NCI-H1105 (cell line): ENCODE results near the gene CARM1.
A peak's percentile ranks its signal among the peaks of the same experiment; 100 is the strongest.
"Not testable (repeated sequence)": the region's sequence is repeated elsewhere in the genome, so short reads cannot be mapped to it uniquely, and the experiment has no call there.

Experiments
- DNase-seq: peaks from one replicate; lab custom pipeline; 2025; lab: John Stamatoyannopoulos, UW

CARM1 gene

DNA sequence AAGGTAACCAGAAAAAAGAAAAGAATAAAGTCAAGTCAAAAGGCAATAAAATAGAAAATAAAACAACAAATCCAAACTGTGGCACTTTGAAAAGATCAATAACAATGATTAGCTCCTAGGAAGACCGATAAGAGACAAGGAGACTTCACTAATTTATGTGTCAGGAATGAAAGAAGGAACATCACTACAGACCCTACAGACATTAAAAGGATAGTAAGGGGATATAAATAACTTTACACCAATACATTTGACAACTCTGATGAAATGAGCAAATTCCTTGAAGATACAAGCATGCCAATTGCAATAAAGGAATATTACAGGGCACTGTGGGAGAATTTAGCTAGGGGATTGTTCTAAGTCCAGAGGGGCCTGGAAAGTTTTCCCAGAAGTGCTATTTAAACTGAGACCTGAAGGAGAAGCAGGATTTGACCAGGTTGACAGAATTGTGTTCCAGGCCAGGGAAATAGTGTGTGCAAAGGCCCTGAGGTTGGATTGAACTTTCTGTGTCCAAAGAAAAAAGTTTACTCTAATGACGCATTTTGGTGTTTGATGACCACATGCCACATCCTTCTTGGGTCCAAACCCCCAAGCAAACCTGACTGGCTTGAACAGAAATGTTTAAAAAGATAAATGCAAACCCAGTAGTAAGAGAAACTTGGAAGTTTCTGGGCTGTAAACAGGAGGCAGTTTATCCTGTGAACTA, 24.7 kb upstream of the CARM1 start:
- DNase-seq = no peak

DNA sequence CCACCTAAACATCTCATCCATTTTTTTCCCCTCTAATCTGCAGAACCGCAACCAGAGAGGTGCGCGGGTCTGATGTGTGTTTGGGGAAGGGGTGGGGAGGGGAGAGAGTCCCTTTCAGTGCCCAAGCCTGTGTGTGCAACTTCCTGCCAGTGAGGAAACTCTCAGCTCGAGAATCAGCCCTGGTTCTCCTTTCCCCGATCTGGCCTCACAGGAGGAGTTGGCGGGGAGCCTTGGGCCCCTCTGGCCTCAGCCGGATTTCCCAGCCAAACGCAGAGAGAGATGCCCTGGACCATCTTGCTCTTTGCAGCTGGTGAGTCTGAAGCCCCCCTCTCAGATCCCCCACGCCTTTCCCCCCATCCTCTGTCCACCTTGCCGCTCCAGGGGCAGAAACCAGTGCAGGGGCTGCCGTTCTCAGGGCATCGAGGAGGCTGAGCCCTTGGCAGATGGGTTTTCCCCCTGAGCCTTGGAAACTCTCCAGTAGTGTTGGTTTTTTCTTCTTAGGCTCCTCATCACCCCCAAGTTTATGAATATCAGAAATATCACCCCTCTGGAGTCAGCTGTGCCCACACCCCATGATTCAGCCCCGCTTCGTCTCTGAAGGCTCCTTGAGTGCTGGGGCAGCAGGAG, 23.0 kb upstream of the CARM1 start, which contains the start of gene C19orf38:
Gene C19orf38 (plus strand): TSS at position 186 of the 627 bp plus-strand sequence. CDS start 94 bp downstream, at position 280.
- DNase-seq = no peak

DNA sequence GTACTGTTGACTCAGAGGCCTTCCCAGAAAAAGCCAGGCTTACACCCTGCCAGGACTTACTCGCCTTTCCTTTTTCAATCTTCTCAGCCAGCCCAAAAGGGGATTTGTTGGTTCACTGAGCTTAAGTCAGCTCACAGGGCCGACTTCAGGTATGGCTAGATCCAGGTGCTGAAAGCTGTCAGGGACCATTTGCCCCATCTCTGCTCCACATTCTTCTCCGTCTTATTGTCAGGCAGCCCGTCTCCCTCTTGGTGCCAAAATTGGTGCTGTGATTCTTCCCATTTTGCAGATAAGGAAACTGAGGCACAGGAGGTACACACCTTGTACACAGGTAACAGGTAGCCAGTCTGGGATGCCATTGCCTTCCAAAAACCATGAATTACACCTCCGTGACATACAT, 20.7 kb upstream of the CARM1 start:
- DNase-seq = no peak

DNA sequence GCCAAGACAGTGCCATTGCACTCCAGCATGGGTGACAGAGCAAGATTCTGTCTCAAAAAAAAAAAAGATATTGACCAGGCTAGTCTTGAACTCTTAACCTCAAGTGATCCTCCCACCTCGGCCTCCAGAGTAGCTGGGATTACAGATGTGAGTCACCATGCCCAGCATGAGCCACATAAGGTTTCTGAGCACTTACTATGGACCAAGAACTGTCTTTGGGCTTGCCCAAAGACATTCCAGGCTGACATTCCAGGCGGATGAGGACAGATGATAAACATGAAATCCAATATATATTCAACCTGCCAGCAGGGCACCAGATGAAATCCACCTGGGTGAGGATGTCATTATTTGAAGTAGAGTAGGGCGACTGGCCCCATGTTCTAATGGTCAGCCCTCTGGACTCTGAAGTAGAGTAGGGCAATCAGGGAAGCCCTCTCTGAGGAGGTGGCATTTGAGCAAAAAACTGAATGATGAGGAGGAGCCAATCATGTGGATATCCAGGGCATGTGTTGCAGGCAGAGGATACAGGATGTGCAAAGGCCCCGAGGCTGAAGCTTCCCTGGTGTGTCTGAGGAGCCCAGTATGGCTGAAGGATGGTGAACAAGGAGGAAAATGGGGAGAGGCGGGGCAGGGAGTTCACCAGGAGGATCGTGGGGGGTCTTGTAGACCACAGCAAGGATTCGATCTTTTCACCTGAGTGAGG, 19.1 kb upstream of the CARM1 start:
- no peak for DNase-seq

GRCh38 chr19:10852941-10853340, 18.4 kb upstream of the CARM1 start:
- no peak for DNase-seq

DNA sequence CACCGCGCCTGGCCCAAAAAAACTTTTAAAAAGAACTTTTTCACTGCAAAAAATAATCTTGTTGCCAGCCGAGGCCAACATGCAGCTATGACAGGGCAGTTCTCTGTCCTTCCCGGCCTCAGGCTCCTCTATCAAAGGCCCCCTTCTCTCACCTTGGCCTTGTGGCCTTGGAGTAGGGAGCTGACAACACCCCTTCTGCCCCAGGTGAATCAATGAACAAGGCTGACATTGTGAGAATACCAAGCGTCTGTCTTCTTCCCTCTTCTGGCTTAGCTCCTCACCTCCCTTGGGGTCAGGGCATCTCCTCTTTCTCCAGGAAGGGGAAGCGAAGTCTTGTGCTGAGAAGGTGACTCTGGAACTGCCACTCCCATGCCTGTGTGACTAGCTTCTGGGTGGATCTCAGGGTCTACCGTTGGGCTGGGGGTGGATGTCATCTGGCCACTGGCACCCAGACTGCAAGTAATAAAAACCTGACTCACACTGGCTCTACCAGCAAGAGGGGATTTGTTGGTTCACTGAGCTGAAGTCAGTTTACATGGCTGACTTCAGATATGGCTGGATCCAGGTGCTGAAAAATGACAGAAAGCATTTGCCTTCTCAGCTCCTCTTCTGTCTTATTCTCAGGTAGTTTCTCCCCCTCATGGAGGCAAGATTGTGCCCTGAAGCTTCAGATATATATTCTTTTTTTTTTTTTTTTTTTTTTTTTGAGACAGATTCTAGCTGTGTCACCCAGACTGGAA, 16.8 kb upstream of the CARM1 start:
- DNase-seq = no peak

DNA sequence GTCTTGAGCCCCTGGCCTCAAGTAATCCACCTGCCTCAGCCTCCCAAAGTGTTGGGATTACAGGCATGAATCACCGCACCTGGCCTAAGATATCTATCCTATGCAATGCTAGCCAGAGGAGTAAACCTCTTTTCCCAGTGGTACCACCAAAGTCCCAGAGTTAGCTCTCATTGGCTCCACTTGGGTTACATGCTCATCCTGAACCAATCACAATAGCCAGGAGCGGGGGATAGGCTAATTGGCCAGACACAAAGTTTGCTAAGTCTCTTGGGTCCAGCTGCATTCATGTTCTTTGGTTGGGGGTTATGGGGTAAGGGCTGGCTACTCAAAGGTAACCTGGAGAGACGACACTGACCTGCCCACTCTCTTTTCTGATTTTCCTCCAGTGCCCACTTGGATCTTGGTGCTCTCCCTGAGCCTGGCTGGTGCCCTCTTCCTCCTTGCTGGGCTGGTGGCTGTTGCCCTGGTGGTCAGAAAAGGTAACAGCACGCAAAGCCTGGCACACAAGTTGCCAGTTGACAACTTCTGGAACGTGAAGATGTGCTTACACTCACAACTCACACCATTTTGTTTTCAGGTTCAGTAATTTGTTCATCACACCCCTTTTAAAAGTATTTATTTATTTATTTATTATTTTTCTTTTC, 15.4 kb upstream of the CARM1 start:
- DNase-seq = no peak

DNA sequence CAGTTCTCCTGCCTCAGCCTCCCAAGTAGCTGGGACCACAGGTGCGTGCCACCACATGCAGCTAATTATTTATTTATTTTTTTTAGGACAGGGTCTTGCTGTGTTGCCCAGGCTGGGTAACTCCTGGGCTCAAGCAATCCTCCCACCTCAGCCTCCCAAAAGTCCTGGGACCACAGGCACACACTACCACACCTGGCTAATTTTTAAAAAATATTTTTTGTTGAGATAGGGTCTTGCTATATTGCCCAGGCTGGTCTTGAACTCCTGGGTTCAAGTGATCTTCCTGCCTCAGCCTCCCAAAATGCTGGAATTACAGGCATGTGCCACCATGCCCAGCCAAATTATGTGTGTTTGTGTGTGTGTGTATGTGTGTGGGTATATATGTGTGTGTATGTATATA, 14.5 kb upstream of the CARM1 start:
- not testable (repeated sequence) for DNase-seq

DNA sequence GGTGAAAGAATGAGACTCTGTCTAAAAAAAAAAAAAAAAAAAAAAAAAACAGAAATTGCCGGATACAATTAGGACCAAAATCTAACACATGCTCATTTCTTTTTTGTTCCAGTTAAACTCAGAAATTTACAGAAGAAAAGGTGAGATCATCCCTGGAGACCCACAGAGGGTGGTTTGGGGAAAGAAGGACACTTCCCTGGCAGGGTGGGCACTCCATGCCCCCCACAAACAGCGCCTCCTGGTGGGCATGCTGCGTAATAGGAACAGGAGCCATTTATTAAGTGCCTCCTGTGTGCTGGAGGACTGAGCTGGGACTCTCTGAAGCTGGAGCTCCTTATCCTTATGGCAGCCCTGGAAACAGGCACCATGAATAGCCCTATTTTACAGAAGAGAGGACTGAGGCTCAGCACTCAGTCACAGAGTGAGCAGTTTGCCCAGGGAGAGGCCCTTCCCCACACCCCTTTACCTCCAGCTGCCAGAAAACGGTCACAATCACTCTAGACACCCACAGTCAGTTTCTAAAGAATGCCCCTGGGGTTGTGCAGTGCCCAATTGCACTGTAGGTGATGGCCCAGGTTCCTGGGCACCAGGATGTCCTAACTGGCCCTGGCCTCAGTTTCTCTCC, 13.0 kb upstream of the CARM1 start:
- no peak for DNase-seq

GRCh38 chr19:10861103-10861651, 10.2 kb upstream of the CARM1 start:
- no peak for DNase-seq

DNA sequence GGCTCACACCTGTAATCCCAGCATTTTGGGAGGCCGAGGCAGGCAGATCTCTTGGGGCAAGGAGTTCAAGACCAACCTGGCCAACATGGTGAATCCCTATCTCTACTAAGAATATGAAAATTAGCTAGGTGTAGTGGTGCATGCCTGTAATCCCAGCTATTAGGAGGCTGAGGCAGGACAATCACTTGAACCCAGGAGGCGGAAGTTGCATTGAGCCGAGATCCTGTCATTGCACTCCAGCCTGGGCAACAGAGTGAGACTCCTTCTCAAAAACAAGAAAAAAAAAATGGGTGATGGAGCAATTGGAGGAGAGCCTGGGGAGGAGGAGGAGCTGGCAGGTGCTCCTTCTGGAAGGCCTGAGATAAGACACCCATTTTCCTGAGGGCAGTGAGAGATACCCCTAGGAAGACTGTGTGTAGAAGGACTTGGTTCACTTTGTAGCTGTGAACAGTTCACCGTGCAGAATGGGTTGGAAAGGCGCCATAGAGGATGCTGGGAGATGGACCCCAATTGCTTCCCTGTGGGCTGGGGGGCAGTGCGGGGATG, 8.7 kb upstream of the CARM1 start:
- no peak for DNase-seq

DNA sequence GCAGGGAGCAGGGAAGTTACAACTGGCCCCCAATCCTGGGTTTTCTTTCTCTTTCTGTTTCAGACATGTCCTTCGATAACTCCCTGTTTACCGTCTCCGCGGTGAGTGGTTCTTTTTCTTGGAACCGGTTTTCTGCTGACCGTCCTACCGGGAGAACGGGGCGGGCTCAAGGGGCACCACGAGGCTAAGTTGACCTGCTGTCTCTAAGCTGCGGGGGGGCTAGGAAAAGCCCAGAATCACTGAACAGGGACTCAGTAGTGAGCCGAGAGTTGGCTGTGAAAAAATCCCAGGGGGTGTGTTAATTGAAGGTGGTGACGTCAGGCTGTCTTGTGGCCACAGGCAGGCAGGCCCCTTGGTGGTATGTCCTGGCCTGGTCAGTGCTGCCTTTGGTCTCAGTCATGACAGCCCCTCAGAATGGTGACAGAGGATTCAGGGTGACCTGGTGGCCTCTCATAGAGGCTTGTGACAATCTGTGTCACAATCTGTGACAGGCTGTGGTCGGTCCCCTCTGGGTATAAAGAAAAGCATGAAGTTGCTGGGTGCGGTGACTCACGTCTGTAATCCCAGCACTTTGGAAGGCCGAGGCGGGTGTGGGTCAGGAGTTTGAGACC, 8.1 kb upstream of the CARM1 start:
- no peak for DNase-seq

DNA sequence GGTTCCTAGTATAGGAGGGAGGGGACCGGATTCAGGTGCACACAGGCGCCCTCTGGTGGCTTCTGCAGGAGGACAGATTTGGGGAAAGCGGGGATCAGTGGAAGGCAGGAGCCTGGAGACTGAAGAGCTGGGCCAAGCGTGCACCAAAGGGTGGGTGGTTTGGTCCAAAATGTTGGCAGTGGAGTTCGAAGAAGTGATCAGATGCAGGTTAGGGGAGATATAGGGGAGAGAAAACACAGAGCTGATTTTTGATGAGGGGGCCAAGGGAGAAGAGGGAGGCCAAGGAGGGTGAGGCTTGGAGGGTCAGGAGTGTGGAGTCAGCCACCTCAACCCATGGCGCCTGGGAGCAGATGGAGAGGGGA, 6.8 kb upstream of the CARM1 start:
- DNase-seq = peak; percentile 70

GRCh38 chr19:10866495-10866894, 4.9 kb upstream of the CARM1 start:
- DNase-seq = no peak

- no peak for DNase-seq
Observed at GRCh38 chr19:10868872-10869547, 2.3 kb upstream of the CARM1 start.

GRCh38 chr19:10869872-10870311, 1.5 kb upstream of the CARM1 start:
- DNase-seq = not testable (repeated sequence)

GRCh38 chr19:10870501-10870954, 825 bp upstream of the CARM1 start:
- DNase-seq = no peak

DNA sequence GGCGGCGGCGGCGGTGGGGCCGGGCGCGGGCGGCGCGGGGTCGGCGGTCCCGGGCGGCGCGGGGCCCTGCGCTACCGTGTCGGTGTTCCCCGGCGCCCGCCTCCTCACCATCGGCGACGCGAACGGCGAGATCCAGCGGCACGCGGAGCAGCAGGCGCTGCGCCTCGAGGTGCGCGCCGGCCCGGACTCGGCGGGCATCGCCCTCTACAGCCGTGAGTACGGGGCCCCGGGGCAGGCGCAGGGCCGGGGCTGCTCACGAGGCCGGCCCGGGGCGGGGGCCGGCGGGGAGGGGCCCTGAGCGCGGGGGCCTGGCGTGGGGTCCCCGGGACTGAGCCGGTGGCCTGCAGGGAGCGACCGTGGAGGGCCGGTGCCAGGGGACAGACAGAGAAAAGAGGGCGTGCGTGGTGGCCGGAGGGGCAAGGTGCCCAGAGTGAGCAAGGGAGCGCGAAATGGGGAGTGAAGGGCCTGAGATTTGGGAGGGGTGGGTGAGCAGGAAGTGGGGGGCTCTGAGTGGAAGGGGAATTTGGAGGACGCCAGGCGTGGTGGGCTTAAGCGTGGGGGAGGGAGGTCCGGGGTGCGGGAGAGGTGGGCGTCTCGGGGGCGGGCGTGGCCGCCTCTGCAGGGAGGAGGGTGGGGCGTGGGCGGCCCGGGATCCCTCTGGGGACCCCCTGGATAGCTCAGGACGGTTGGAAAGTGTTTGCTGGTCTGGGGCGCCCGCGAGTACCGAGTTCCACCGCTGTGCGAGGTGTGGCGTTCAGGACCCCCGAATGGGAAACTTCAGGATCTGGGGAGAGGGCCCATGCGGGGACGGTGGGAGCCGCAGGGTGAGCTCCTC, 575 bp downstream of the CARM1 start:
- DNase-seq = peak; percentile 24
